Measurements from ENCODE around the gene USP7.
"Not testable (repeated sequence)": the region's sequence is repeated elsewhere in the genome, so short reads cannot be mapped to it uniquely, and the experiment has no call there.

Gene USP7

GRCh38 chr16:8963821-8964441, at the start of gene USP7:
Gene USP7 (minus strand): TSS chr16:8963906. CDS start chr16:8963285, 621 bp downstream.
- DNase-seq (ENCODE audit: low read depth in 1 of 2, low spot score in 1 of 2) = peak; percentile 84 to 87

GRCh38 chr16:9013508-9013864, 49.8 kb upstream of the USP7 start:
- DNase-seq (ENCODE audit: low read depth in 1 of 2, low spot score in 1 of 2) = no peak

DNA sequence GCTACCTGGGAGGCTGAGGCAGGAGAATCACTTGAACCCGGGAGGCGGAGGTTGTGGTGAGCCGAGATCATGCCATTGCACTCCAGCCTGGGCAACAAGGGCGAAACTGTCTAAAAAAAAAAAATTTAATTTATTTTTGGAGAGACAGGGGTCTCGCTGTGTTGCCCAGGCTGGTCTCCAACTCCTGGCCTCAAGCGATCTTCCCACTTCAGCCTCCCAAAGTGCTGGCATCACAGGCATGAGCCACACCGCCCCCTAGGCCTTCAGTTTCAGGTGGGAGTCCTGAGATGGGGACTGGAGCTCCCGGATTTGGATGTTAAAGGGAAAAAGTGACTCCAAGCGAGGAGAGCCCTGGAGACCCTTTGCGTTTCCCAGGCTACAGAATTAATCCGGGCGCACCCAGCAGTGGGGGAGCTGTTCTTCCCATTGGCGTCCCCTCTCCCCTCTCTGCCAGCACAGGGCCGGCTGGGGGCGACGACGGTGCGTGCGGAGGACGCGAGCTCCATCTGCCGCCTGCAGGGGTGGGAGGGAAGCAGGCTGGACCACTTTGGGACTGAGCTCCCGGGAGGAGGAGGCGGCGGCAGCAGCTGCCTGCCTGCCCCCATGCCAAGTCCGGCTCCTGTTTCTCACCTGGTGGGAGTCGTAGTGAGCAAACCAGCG, 49.3 kb upstream of the USP7 start:
- no peak for DNase-seq (ENCODE audit: low read depth in 1 of 2, low spot score in 1 of 2)

DNA sequence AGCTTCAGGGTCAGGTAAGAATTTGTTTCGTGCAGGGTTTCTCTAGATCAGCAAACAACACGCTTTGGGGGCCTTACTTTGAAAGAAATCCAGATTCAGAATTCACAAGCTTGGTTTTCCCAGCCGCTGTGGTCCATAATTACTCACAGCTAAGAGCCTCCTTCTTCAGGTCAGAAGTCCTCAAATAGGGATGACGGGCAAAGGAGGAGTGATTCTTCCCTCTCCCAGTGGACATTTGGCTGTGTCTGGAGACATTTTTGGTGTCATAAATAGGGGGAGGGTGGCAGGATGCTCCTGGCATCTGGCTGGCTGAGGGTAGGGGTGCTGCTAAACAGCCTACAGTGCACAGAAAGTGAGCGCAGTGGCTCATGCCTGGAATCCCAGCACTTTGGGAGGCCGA, 48.6 kb upstream of the USP7 start:
- no peak for DNase-seq (ENCODE audit: low read depth in 1 of 2, low spot score in 1 of 2)

DNA sequence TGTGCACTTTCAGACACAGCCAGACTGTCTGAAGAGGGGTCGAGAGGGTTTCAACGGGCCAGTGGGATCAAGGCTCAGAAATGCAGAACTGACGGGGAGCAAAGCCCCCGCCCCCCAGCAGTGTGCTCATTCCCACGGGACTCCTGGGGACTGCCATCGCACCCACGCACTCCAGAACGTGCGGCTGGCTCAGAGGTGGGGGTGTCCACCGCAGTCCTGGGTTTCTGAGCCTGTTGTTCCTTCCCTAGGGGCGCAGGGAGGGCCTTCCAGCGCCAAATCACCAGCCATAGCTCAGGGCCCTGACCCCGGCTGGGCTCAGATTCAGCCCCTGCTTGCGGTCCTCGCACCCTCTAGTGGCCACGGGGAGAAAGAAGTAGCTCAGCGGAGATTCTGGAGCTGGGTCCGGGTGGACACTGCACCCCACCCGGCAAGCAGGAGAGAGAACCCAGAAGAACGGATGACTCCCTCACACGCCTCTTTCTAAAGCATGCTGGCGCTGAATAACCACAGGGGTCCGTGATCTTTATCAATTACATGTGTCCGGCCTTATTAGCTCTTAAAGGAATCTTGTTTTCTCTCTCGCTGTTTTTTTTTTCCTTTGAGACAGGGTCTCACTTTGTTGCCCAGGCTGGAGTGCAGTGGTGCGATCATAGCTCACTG, 45.0 kb upstream of the USP7 start:
- peak; percentile 41 to 44 for DNase-seq (ENCODE audit: low read depth in 1 of 2, low spot score in 1 of 2)

GRCh38 chr16:9007177-9007794, 43.6 kb upstream of the USP7 start:
- no peak for DNase-seq (ENCODE audit: low read depth in 1 of 2, low spot score in 1 of 2)

- DNase-seq (ENCODE audit: low read depth in 1 of 2, low spot score in 1 of 2) = no peak
Observed at GRCh38 chr16:9004183-9004582, 40.5 kb upstream of the USP7 start.

DNA sequence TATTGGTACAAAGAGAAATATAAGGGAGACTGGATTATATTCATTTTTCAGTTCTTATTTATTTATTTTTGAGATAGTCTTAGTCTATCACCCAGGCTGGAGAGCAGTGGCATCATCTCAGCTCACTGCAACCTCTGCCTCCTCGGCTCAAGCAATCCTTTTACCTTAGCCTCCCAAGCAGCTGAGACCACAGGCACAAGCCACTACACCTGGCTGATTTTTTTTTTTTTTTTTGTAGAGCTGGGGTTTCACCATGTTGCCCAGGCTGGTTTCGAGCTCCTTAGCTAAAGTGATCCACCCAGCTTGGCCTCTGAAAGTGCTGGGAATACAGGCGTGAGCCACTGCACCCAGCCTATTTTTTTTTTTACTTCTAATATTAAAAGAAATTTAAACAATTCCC, 40.1 kb upstream of the USP7 start:
- no peak for DNase-seq (ENCODE audit: low read depth in 1 of 2, low spot score in 1 of 2)

- no peak for DNase-seq (ENCODE audit: low read depth in 1 of 2, low spot score in 1 of 2)
Observed at GRCh38 chr16:9003322-9003721, 39.6 kb upstream of the USP7 start.

GRCh38 chr16:9002042-9002441, 38.3 kb upstream of the USP7 start:
- no peak for DNase-seq (ENCODE audit: low read depth in 1 of 2, low spot score in 1 of 2)

DNA sequence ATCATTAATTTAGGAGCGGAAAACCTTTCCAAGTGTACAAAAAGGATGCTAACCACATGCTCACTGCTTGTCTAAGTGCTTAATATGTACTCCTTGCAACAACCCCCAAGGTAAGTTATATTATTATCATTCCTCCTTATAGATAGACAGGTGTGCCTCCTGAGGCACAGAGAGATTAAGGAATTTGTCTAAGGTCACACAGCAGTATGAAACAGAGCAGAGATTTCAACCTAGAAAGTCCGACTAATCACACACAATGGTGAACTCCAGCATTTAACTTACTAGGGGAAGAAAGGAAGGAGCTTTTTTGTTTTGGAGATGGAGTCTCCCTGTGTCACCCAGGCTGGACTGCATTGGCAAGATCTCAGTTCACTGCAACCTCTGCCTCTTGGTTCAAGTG, 37.0 kb upstream of the USP7 start:
- DNase-seq (ENCODE audit: low read depth in 1 of 2, low spot score in 1 of 2) = no peak

GRCh38 chr16:8999800-9000199, 36.1 kb upstream of the USP7 start:
- DNase-seq (ENCODE audit: low read depth in 1 of 2, low spot score in 1 of 2) = no peak

DNA sequence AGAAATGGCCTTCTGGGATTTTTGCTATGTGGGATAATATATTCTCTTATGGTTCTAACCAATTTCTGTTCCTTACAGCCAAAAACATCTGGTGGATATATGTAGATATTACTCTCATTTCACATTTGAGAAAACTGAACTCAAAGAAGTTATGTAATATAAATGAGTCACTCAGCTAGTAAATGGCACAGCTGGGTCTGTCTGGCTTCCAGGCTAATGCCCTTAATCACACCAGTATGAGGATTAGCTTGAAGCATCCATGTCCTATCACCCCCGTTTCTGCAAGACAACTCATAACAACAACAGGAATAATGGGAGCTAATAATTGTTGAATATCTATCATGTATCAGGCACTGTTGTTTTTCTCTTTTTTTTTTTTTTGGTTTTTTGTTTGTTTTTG, 34.4 kb upstream of the USP7 start:
- DNase-seq (ENCODE audit: low read depth in 1 of 2, low spot score in 1 of 2) = no peak

DNA sequence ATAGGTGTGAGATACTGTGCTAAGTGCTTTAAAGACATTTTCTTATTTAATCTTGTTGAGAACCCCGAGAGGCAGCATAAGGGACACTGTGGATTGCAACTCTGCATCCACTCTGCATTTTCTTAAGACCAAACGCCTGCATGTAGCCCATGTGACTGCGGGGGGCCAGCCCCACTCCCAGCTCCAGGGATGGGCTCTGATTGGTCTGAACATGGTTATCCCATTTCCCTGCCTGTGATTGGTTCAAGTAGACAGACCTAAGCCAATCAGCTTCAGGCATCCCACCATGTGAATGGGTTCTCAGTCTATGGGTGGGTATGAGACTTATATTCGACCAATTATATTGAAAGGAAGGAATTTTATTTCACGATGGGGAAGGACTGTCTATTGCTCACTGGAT, 33.2 kb upstream of the USP7 start:
- DNase-seq (ENCODE audit: low read depth in 1 of 2, low spot score in 1 of 2) = no peak

- DNase-seq (ENCODE audit: low read depth in 1 of 2, low spot score in 1 of 2) = no peak
Observed at GRCh38 chr16:8990445-8990844, 26.7 kb upstream of the USP7 start.

DNA sequence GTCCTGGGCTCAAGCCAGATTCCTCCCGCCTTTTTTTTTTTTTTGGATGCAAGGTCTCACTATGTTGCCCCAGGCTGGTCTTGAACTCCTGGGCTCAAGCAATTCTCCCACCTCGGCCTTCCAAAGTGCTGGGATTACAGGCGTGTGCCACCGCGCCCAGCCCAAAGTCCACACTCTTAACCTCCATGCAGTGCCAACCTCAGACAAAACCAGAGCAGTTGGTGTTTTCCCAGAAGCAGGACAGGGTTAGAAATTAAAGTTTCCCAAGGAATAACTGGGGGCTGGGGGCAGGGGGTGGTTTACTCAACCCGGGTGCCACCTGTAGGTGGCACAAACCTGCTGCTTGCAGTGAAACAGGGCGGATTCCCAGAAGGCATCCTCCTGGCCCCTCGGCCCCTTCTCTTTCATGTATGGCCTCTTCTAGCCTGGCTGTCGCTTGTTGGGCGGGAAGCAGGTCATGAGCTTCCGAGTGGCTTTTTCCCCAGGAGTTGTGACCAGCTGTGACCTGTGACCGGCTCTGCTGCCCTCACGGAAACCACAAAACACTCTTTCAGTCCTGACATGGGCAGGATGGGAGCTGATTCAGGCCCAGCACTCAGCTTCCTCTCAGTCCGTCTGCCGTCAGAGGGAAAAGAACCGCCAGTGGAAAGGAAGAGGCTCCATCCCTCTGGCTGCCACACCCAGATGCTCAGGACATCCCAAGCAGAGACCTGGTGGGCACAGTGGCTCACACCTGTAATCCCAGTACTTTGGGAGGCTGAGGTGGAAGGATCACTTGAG, 25.6 kb upstream of the USP7 start:
- DNase-seq (ENCODE audit: low read depth in 1 of 2, low spot score in 1 of 2) = no peak

GRCh38 chr16:8986818-8987191, 23.1 kb upstream of the USP7 start:
- no peak for DNase-seq (ENCODE audit: low read depth in 1 of 2, low spot score in 1 of 2)

DNA sequence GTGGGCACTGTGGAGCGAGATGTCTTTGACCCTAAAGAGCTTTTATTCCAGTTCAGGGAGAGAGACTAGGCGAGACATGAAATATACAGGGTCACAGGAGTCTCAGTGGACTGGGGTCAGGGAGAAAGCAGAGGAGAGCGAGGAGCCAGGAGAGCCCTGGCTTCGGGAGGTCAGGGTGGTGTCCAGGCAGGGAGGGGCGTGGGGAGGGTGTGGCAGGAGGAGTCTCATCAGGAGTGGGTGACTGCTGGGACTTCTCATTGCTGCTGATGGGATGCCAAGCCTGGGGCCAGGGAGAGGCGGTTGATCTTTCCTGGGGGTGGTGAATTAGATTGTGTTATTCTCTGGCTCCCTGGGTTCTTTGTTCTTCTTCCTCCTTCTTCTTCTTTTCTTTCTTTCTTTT, 22.4 kb upstream of the USP7 start:
- DNase-seq (ENCODE audit: low read depth in 1 of 2, low spot score in 1 of 2) = no peak

GRCh38 chr16:8982816-8983215, 19.1 kb upstream of the USP7 start:
- DNase-seq (ENCODE audit: low read depth in 1 of 2, low spot score in 1 of 2) = no peak

- DNase-seq (ENCODE audit: low read depth in 1 of 2, low spot score in 1 of 2) = not testable (repeated sequence)
Observed at GRCh38 chr16:8981901-8982300, 18.2 kb upstream of the USP7 start.

- DNase-seq (ENCODE audit: low read depth in 1 of 2, low spot score in 1 of 2) = not testable (repeated sequence)
Observed at GRCh38 chr16:8976189-8976588, 12.5 kb upstream of the USP7 start.

GRCh38 chr16:8975039-8975438, 11.3 kb upstream of the USP7 start:
- DNase-seq (ENCODE audit: low read depth in 1 of 2, low spot score in 1 of 2) = no peak
